Upper lobe of left lung (tissue), 6 donors: Measurements from ENCODE around the gene ENAH. TPM values are rescaled to one million over a fixed set of nuclear protein-coding genes. Genes with fewer than 3 reads are reported as not detected.

Experiments
- ATAC-seq, 2 donors: fragments of 200-7000 bp; cut with Tn5 transposase; one replicate each; pipeline ENCODE4 v1.9.1; 2022; ENCODE audit warnings: mild to moderate bottlenecking in 2 of 2, moderate library complexity in 2 of 2; ENCODE audit not compliant: low FRiP score in 2 of 2
- DNase-seq, 2 donors: peaks; one replicate each; pipeline ENCODE4 v3.0.0-alpha.2; 2019 to 2020
- H3K27ac ChIP-seq, 4 donors: fragments of 200-600 bp; sonication (generic); one replicate each; pipeline ENCODE4 v1.5.1; 2016 to 2019
- H3K27me3 ChIP-seq, 4 donors: fragments of 200-600 bp; sonication (generic); one replicate each; pipeline ENCODE4 v1.5.1; 2017 to 2019
- H3K36me3 ChIP-seq, 4 donors: fragments of 200-600 bp; sonication (generic); one replicate each; pipeline ENCODE4 v1.5.1; 2016 to 2019
- H3K4me1 ChIP-seq, 4 donors: fragments of 200-600 bp; sonication (generic); one replicate each; pipeline ENCODE4 v1.5.1; 2018 to 2019
- H3K4me3 ChIP-seq, 4 donors: fragments of 200-600 bp; sonication (generic); one replicate each; pipeline ENCODE4 v1.5.1; 2017 to 2019; ENCODE audit warnings: mild to moderate bottlenecking in 2 of 4, moderate library complexity in 1 of 4
- H3K9me3 ChIP-seq, 4 donors: fragments of 200-600 bp; sonication (generic); one replicate each; pipeline ENCODE4 v1.5.1; 2018 to 2019
- CTCF ChIP-seq, 6 experiments: fragments of 450-650 bp in 4 of 6; fragments of 200-600 bp in 2 of 6; sonication (generic) in 2 of 6; IDR thresholded peaks; one replicate each; pipeline ENCODE4 v1.5.1; 2016 to 2019; ENCODE audit warnings: antibody characterized with exemption in 6 of 6
- EP300 ChIP-seq, 4 donors: sonication (generic); formaldehyde crosslinking; IDR thresholded peaks; one replicate each; pipeline ENCODE4 v1.5.1; 2017; ENCODE audit warnings: antibody characterized with exemption in 4 of 4, control low read depth in 2 of 4
- POLR2A ChIP-seq, 4 donors: fragments of 450-650 bp; IDR thresholded peaks; one replicate each; pipeline ENCODE4 v1.5.1; 2016 to 2017; ENCODE audit warnings: antibody characterized with exemption in 4 of 4, mild to moderate bottlenecking in 2 of 4
- POLR2AphosphoS5 ChIP-seq, 2 donors: sonication (generic); formaldehyde crosslinking; IDR thresholded peaks; one replicate each; pipeline ENCODE4 v1.5.1; 2017; ENCODE audit warnings: antibody characterized with exemption in 2 of 2
- WGBS, 2 donors: methylation state at CpG; one replicate each; pipeline ENCODE4 v1.1.5; 2017 to 2018; 5-methylcytosine and 5-hydroxymethylcytosine counted together
- total RNA-seq, 6 donors: library from RNA; depleted of rRNA in 4 of 6; stranded (reverse); fragments of >200 nt in 4 of 6; gene quantifications; one replicate each; pipeline versions ENCODE4 v1.1.0 to v1.2.1, GENCODE V29; 2016 to 2021
- donor health status: DM: no; HTN: no; CAD: no; lungs with moderate emphysema.
- donor health status: DM: no; HTN: yes; CAD: no; lungs with severe emphysema.

Gene ENAH
- total RNA-seq, 6 donors from 2014 or later: 10.5 to 70.3 (median 33.8) TPM

- H3K27ac ChIP-seq: no peak overlapping the region
- no peak for DNase-seq
- no peaks in the 10 kb centered on the region for H3K27me3 ChIP-seq
- no peaks in the 10 kb centered on the region for H3K36me3 ChIP-seq
- TF ChIP-seq POLR2A (IDR thresholded peaks at IDR 0.05): no peak
- H3K4me3 ChIP-seq: no peak overlapping the region
- WGBS, 2 donors: 70 to 78% methylated on average over 11 to 15 of the region's 15 CpGs
- peaks cover 12 to 48% (median 40%) of the 10 kb centered on the region in 4 donors for H3K4me1 ChIP-seq
- ATAC-seq: no peak
- no peaks in the 10 kb centered on the region for H3K9me3 ChIP-seq
Observed at GRCh38 chr1:225464851-225465792, 187.8 kb downstream of the ENAH start.

- Histone ChIP-seq H3K4me3 (no peak overlapping the region), H3K36me3 (no peaks in the 10 kb centered on the region), H3K27ac (no peak overlapping the region), H3K4me1 (peaks cover 11 to 45% (median 35%) of the 10 kb centered on the region in 4 donors), H3K27me3 (no peaks in the 10 kb centered on the region), H3K9me3 (no peaks in the 10 kb centered on the region)
- WGBS, 2 donors: 54 to 56% methylated on average over 15 of the region's 15 CpGs
- ATAC-seq (no peak), DNase-seq (no peak)
- no peak for TF ChIP-seq POLR2AphosphoS5 (IDR thresholded peaks at IDR 0.05)
- TF ChIP-seq POLR2A (IDR thresholded peaks at IDR 0.05): no peak
- no peak for TF ChIP-seq CTCF (IDR thresholded peaks at IDR 0.05)
- TF ChIP-seq EP300 (IDR thresholded peaks at IDR 0.05): no peak
Observed at GRCh38 chr1:225462714-225463574, 190.0 kb downstream of the ENAH start.

GRCh38 chr1:225462429-225462713 is 190.6 kb downstream of the ENAH start:
- no peaks in the 10 kb centered on the region for H3K9me3 ChIP-seq
- no peak for DNase-seq
- H3K27ac ChIP-seq: no peak overlapping the region
- no peaks in the 10 kb centered on the region for H3K36me3 ChIP-seq
- H3K27me3 ChIP-seq: no peaks in the 10 kb centered on the region
- H3K4me1 ChIP-seq: peaks cover 11 to 43% (median 30%) of the 10 kb centered on the region in 4 donors
- no peak for TF ChIP-seq CTCF (IDR thresholded peaks at IDR 0.05)
- no peak for TF ChIP-seq POLR2A (IDR thresholded peaks at IDR 0.05)
- TF ChIP-seq EP300 (IDR thresholded peaks at IDR 0.05): no peak
- TF ChIP-seq POLR2AphosphoS5 (IDR thresholded peaks at IDR 0.05): no peak
- 44 to 49% methylated on average over 5 of the region's 5 CpGs for WGBS, 2 donors
- ATAC-seq: no peak
- no peak overlapping the region for H3K4me3 ChIP-seq

GRCh38 chr1:225461533-225462428 is 191.1 kb downstream of the ENAH start:
- Histone ChIP-seq H3K4me1 (peaks cover 11 to 38% (median 25%) of the 10 kb centered on the region in 4 donors), H3K9me3 (no peaks in the 10 kb centered on the region), H3K4me3 (no peak overlapping the region), H3K27ac (no peak overlapping the region), H3K27me3 (no peaks in the 10 kb centered on the region), H3K36me3 (no peaks in the 10 kb centered on the region)
- DNase-seq: no peak
- 78 to 94% methylated on average over 10 to 18 of the region's 19 CpGs for WGBS, 2 donors
- ATAC-seq: no peak
- TF ChIP-seq POLR2AphosphoS5 (IDR thresholded peaks at IDR 0.05): no peak
- TF ChIP-seq CTCF (IDR thresholded peaks at IDR 0.05): no peak
- no peak for TF ChIP-seq POLR2A (IDR thresholded peaks at IDR 0.05)
- TF ChIP-seq EP300 (IDR thresholded peaks at IDR 0.05): no peak
